Choroid plexus epithelial cell (primary cell): ENCODE results near the gene ADARB2.

ENCODE experiments used
- DNase-seq: peaks from one replicate; pipeline ENCODE4 v3.0.0-alpha.2; 2010; ENCODE audit warnings: low read depth
- H3K4me3 ChIP-seq: 2 replicates; pipeline ENCODE4 v1.5.1; 2011; ENCODE audit warnings: low read depth, mild to moderate bottlenecking, control low read depth, low read length, moderate library complexity
- TF ChIP-seq, protein P1 (sequence below): conservative IDR thresholded peaks from 2 replicates; pipeline ENCODE4 v1.5.1; 2011; ENCODE audit warnings: low read depth, mild to moderate bottlenecking, control low read depth, inconsistent platforms, low read length, moderate library complexity

The ADARB2 gene

DNA sequence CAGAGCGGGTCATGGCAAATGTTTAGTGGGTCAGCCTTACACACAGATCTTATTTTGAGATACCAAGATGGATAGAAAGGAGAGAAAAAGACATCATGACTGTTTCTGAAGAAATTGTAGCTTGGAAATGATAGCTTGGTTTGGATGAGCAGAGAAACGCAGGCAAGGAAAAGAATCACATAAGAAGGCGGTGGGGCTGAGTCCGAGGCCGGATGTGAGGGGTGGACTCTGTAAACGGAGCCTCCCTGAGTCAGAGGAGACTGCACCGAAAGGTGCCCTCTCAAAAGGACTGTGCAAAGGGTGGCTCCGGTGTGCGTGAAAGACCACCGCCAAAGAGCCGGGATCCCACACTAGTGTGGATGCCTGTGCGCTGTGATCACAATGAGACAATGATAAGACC lies 53.7 kb downstream of the ADARB2 start:
- no peak overlapping the region for H3K4me3 ChIP-seq
- TF ChIP-seq, protein P1, sequence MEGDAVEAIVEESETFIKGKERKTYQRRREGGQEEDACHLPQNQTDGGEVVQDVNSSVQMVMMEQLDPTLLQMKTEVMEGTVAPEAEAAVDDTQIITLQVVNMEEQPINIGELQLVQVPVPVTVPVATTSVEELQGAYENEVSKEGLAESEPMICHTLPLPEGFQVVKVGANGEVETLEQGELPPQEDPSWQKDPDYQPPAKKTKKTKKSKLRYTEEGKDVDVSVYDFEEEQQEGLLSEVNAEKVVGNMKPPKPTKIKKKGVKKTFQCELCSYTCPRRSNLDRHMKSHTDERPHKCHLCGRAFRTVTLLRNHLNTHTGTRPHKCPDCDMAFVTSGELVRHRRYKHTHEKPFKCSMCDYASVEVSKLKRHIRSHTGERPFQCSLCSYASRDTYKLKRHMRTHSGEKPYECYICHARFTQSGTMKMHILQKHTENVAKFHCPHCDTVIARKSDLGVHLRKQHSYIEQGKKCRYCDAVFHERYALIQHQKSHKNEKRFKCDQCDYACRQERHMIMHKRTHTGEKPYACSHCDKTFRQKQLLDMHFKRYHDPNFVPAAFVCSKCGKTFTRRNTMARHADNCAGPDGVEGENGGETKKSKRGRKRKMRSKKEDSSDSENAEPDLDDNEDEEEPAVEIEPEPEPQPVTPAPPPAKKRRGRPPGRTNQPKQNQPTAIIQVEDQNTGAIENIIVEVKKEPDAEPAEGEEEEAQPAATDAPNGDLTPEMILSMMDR, result no peak
- DNase-seq, result no peak

- TF ChIP-seq, protein P1, result no peak
- no peak overlapping the region for H3K4me3 ChIP-seq
- DNase-seq, result no peak
Observed at GRCh38 chr10:1679821-1680650, 57.3 kb downstream of the ADARB2 start.

DNA sequence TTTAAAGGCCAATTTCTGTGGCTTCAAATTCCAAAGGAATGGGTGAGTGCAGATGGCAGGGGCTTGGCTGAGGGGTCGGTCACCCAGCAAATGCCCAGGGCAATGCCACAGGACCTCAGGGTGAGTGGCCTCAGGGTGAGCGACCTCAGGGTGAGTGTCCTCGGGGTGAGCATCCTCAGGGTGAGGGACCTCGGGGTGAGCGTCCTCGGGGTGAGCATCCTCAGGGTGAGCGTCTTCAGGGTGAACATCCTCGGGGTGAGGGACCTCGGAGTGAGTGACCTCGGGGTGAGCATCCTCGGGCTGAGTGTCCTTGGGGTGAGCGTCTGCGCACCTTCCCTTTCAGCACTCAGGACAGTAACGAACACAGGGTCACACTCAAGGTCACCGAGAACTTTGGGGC lies 59.2 kb downstream of the ADARB2 start:
- TF ChIP-seq, protein P1, result no peak
- no peak overlapping the region for H3K4me3 ChIP-seq
- DNase-seq, result no peak

DNA sequence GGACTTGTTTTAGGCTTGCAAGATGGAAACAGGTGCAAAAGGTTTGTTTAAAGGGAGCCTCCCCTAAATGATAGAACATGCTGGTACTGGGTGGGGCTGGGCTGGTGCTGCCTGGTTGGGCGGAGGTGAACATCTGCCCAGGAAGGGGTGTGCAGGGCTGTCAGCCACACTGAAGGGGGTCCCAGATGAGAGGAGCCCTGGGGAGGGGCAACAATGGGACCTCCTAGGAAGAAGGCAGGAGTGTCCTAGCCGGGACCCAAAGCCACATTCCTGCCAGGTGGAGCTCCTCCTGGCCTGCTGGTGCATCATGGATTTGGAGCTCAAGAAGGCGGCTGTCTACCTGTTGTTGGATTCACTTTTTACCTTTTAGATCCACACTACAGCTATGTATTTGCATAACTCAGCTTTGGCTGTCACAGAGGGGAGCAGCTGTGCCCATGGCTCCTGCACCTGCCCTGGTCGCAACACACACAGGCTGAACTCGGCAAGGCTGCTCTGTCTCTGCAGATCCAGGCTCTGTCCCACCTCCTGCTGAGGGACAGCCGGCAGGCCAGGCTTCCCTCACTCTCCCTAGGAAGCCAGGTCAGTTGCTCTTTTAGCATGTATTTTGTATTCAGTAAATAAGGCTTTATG lies 59.9 kb downstream of the ADARB2 start:
- DNase-seq, result no peak
- H3K4me3 ChIP-seq, result no peak overlapping the region
- TF ChIP-seq, protein P1, result no peak

DNA sequence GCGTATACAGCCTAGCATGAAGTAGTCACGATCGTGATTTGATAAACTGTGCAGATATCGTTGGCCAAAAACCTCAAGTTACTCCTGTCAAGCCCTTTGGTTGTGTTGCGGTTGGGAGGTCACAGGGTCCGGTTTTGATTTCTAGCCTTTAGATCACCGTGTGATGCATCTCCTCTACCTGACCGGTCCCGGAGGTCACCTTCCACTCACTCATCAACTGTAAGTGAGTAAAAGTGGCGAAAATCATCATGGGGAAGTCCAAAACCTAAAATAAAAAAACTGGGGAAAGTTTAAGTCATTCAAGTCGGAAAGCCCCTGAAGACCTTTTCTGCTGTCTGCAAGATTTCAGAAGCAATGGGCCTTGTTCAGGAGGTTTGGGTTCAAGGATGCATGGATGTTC lies 62.8 kb downstream of the ADARB2 start:
- no peak for DNase-seq
- no peak overlapping the region for H3K4me3 ChIP-seq
- TF ChIP-seq, protein P1, result no peak

- no peak for DNase-seq
- TF ChIP-seq, protein P1, result no peak
- H3K4me3 ChIP-seq, result no peak overlapping the region
Observed at GRCh38 chr10:1673568-1674345, 63.6 kb downstream of the ADARB2 start.
